ENCODE data around the gene FURIN.
"Not testable (repeated sequence)": the region's sequence is repeated elsewhere in the genome, so short reads cannot be mapped to it uniquely, and the experiment has no call there.

Gene FURIN

GRCh38 chr15:90881978-90882721 is 13.8 kb downstream of the FURIN start:
- FAIRE-seq, result no peak
- no peak for DNase-seq (ENCODE audit: low spot score)

GRCh38 chr15:90882781-90883525 is 14.6 kb downstream of the FURIN start:
- DNase-seq (ENCODE audit: low spot score) (no peak), FAIRE-seq (no peak)

- FAIRE-seq (no peak), DNase-seq (ENCODE audit: low spot score) (no peak)
These were observed 15.2 kb downstream of the FURIN start for GRCh38 chr15:90883526-90883975.

GRCh38 chr15:90883976-90884718 is 15.8 kb downstream of the FURIN start, which contains the start of gene FES:
TSS of gene FES (plus strand) at chr15:90884504. CDS start at chr15:90885046, 542 bp downstream.
- FAIRE-seq (no peak), DNase-seq (ENCODE audit: low spot score) (no peak)

- DNase-seq (ENCODE audit: low spot score) (no peak), FAIRE-seq (no peak)
These were observed 16.5 kb downstream of the FURIN start for GRCh38 chr15:90884719-90885431.

- peak; percentile 46 for FAIRE-seq
- peak; percentile 70 for DNase-seq (ENCODE audit: low spot score)
These were observed 17.3 kb downstream of the FURIN start for GRCh38 chr15:90885432-90886290.

- DNase-seq (ENCODE audit: low spot score) (no peak), FAIRE-seq (no peak)
These were observed 17.9 kb downstream of the FURIN start for GRCh38 chr15:90886291-90886614.

GRCh38 chr15:90887037-90887481 is 18.7 kb downstream of the FURIN start:
- FAIRE-seq (no peak), DNase-seq (ENCODE audit: low spot score) (no peak)

GRCh38 chr15:90889313-90889730 is 20.9 kb downstream of the FURIN start:
- DNase-seq (ENCODE audit: low spot score) (no peak), FAIRE-seq (peak; percentile 20)

GRCh38 chr15:90889736-90890456 is 21.5 kb downstream of the FURIN start:
- no peak for FAIRE-seq
- DNase-seq (ENCODE audit: low spot score), result no peak

- FAIRE-seq, result no peak
- DNase-seq (ENCODE audit: low spot score), result no peak
These were observed 22.5 kb downstream of the FURIN start for GRCh38 chr15:90890839-90891238.

- DNase-seq (ENCODE audit: low spot score) (no peak), FAIRE-seq (no peak)
These were observed 23.1 kb downstream of the FURIN start for GRCh38 chr15:90891346-90891949.

GRCh38 chr15:90892023-90892422 is 23.6 kb downstream of the FURIN start:
- DNase-seq (ENCODE audit: low spot score), result no peak
- FAIRE-seq, result no peak

- no peak for DNase-seq (ENCODE audit: low spot score)
- FAIRE-seq, result no peak
These were observed 24.2 kb downstream of the FURIN start for GRCh38 chr15:90892498-90893174.

GRCh38 chr15:90893175-90894090 is 25.0 kb downstream of the FURIN start:
- no peak for FAIRE-seq

GRCh38 chr15:90895571-90896117 is 27.3 kb downstream of the FURIN start:
- DNase-seq (ENCODE audit: low spot score), result no peak

More at GRCh38 chr15:90893175-90894090, 25.0 kb downstream of the FURIN start:
- peak; percentile 90 for DNase-seq (ENCODE audit: low spot score)

GRCh38 chr15:90897131-90897655 is 28.8 kb downstream of the FURIN start:
- FAIRE-seq; DNase-seq (ENCODE audit: low spot score): not testable (repeated sequence)

More at GRCh38 chr15:90895571-90896117, 27.3 kb downstream of the FURIN start:
- FAIRE-seq, result no peak

Data from urothelium cell line (cell line).